ENCODE data around the gene BAHD1. TPM values are rescaled to one million over a fixed set of nuclear protein-coding genes. Genes with fewer than 3 reads are reported as not detected.

The BAHD1 gene
- total and polyA plus RNA-seq, 2 experiments from 2014 or later = 11.2 to 40.1 TPM

GRCh38 chr15:40464595-40465185, 23.9 kb downstream of the BAHD1 start (continued):
- TF ChIP-seq NANOG (IDR thresholded peaks at IDR 0.05; ENCODE audit: borderline replicate concordance) (no peak), JUNB (IDR thresholded peaks at IDR 0.05; ENCODE audit: unreplicated experiment) (no peak), ZNF331 (CRISPR knock-in tag; IDR thresholded peaks at IDR 0.05; ENCODE audit: low read depth) (no peak)
- TF ChIP-seq, protein P1, sequence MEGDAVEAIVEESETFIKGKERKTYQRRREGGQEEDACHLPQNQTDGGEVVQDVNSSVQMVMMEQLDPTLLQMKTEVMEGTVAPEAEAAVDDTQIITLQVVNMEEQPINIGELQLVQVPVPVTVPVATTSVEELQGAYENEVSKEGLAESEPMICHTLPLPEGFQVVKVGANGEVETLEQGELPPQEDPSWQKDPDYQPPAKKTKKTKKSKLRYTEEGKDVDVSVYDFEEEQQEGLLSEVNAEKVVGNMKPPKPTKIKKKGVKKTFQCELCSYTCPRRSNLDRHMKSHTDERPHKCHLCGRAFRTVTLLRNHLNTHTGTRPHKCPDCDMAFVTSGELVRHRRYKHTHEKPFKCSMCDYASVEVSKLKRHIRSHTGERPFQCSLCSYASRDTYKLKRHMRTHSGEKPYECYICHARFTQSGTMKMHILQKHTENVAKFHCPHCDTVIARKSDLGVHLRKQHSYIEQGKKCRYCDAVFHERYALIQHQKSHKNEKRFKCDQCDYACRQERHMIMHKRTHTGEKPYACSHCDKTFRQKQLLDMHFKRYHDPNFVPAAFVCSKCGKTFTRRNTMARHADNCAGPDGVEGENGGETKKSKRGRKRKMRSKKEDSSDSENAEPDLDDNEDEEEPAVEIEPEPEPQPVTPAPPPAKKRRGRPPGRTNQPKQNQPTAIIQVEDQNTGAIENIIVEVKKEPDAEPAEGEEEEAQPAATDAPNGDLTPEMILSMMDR (conservative IDR thresholded peaks at IDR 0.05; ENCODE audit: low read depth in 2 of 2) = no peak

- Mint-ChIP-seq H3K27me3 (ENCODE audit: insufficient read depth, low read depth, poor library complexity) (peaks cover 5% of the 10 kb centered on the region), H3K4me1 (peaks cover 13% of the 10 kb centered on the region), H3K4me3 (no peak overlapping the region), H3K9me3 (no peaks in the 10 kb centered on the region), H3K27ac (no peak overlapping the region), H3K36me3 (ENCODE audit: low read depth) (peaks cover 57% of the 10 kb centered on the region)
- no peak for ATAC-seq
- H3K27ac ChIP-seq (ENCODE audit: low read depth) = no peak overlapping the region
- H3K27me3 ChIP-seq (ENCODE audit: insufficient read depth) = no peaks in the 10 kb centered on the region
- peaks cover 8% of the 10 kb centered on the region for H3K4me1 ChIP-seq (ENCODE audit: insufficient read depth)
- no peak overlapping the region for H3K4me3 ChIP-seq
- DNase-seq (ENCODE audit: low spot score) = no peak
- peaks cover 8% of the 10 kb centered on the region; the same call in 1 of the 2 replicates for H3K79me2 ChIP-seq (replicated peaks; ENCODE audit: insufficient read depth)
- peaks cover 10% of the 10 kb centered on the region; the same call in 1 of the 2 replicates for H3K36me3 ChIP-seq (ENCODE audit: insufficient read depth)
- no peak overlapping the region for H2AFZ ChIP-seq
- no peaks in the 10 kb centered on the region for H3K9me2 ChIP-seq (ENCODE audit: insufficient read depth)
- no peak overlapping the region for H3K4me2 ChIP-seq
- peaks cover 20% of the 10 kb centered on the region for H3F3A ChIP-seq (replicated peaks; ENCODE audit: low read depth)
- H4K20me1 ChIP-seq (replicated peaks; ENCODE audit: insufficient read depth) = peaks cover 20% of the 10 kb centered on the region
- TF ChIP-seq POLR2AphosphoS5 (IDR thresholded peaks at IDR 0.05; ENCODE audit: low read depth) = no peak
- TF ChIP-seq, protein P2, sequence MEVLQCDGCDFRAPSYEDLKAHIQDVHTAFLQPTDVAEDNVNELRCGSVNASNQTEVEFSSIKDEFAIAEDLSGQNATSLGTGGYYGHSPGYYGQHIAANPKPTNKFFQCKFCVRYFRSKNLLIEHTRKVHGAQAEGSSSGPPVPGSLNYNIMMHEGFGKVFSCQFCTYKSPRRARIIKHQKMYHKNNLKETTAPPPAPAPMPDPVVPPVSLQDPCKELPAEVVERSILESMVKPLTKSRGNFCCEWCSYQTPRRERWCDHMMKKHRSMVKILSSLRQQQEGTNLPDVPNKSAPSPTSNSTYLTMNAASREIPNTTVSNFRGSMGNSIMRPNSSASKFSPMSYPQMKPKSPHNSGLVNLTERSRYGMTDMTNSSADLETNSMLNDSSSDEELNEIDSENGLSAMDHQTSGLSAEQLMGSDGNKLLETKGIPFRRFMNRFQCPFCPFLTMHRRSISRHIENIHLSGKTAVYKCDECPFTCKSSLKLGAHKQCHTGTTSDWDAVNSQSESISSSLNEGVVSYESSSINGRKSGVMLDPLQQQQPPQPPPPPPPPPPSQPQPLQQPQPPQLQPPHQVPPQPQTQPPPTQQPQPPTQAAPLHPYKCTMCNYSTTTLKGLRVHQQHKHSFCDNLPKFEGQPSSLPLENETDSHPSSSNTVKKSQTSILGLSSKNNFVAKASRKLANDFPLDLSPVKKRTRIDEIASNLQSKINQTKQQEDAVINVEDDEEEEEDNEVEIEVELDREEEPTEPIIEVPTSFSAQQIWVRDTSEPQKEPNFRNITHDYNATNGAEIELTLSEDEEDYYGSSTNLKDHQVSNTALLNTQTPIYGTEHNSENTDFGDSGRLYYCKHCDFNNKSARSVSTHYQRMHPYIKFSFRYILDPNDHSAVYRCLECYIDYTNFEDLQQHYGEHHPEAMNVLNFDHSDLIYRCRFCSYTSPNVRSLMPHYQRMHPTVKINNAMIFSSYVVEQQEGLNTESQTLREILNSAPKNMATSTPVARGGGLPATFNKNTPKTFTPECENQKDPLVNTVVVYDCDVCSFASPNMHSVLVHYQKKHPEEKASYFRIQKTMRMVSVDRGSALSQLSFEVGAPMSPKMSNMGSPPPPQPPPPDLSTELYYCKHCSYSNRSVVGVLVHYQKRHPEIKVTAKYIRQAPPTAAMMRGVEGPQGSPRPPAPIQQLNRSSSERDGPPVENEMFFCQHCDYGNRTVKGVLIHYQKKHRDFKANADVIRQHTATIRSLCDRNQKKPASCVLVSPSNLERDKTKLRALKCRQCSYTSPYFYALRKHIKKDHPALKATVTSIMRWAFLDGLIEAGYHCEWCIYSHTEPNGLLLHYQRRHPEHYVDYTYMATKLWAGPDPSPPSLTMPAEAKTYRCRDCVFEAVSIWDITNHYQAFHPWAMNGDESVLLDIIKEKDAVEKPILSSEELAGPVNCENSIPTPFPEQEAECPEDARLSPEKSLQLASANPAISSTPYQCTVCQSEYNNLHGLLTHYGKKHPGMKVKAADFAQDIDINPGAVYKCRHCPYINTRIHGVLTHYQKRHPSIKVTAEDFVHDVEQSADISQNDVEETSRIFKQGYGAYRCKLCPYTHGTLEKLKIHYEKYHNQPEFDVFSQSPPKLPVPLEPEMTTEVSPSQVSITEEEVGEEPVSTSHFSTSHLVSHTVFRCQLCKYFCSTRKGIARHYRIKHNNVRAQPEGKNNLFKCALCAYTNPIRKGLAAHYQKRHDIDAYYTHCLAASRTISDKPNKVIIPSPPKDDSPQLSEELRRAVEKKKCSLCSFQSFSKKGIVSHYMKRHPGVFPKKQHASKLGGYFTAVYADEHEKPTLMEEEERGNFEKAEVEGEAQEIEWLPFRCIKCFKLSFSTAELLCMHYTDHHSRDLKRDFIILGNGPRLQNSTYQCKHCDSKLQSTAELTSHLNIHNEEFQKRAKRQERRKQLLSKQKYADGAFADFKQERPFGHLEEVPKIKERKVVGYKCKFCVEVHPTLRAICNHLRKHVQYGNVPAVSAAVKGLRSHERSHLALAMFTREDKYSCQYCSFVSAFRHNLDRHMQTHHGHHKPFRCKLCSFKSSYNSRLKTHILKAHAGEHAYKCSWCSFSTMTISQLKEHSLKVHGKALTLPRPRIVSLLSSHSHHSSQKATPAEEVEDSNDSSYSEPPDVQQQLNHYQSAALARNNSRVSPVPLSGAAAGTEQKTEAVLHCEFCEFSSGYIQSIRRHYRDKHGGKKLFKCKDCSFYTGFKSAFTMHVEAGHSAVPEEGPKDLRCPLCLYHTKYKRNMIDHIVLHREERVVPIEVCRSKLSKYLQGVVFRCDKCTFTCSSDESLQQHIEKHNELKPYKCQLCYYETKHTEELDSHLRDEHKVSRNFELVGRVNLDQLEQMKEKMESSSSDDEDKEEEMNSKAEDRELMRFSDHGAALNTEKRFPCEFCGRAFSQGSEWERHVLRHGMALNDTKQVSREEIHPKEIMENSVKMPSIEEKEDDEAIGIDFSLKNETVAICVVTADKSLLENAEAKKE (CRISPR knock-in tag; IDR thresholded peaks at IDR 0.05) = no peak
- TF ChIP-seq, protein P3, sequence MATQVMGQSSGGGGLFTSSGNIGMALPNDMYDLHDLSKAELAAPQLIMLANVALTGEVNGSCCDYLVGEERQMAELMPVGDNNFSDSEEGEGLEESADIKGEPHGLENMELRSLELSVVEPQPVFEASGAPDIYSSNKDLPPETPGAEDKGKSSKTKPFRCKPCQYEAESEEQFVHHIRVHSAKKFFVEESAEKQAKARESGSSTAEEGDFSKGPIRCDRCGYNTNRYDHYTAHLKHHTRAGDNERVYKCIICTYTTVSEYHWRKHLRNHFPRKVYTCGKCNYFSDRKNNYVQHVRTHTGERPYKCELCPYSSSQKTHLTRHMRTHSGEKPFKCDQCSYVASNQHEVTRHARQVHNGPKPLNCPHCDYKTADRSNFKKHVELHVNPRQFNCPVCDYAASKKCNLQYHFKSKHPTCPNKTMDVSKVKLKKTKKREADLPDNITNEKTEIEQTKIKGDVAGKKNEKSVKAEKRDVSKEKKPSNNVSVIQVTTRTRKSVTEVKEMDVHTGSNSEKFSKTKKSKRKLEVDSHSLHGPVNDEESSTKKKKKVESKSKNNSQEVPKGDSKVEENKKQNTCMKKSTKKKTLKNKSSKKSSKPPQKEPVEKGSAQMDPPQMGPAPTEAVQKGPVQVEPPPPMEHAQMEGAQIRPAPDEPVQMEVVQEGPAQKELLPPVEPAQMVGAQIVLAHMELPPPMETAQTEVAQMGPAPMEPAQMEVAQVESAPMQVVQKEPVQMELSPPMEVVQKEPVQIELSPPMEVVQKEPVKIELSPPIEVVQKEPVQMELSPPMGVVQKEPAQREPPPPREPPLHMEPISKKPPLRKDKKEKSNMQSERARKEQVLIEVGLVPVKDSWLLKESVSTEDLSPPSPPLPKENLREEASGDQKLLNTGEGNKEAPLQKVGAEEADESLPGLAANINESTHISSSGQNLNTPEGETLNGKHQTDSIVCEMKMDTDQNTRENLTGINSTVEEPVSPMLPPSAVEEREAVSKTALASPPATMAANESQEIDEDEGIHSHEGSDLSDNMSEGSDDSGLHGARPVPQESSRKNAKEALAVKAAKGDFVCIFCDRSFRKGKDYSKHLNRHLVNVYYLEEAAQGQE (IDR thresholded peaks at IDR 0.05; ENCODE audit: unreplicated experiment) = no peak
- TF ChIP-seq EZH2phosphoT487 (IDR thresholded peaks at IDR 0.05; ENCODE audit: unreplicated experiment) = no peak
- TF ChIP-seq ETS1 (IDR thresholded peaks at IDR 0.05) = no peak
- no peak for TF ChIP-seq STAT1 (IDR thresholded peaks at IDR 0.05; ENCODE audit: unreplicated experiment)
- TF ChIP-seq ZNF114 (CRISPR knock-in tag; IDR thresholded peaks at IDR 0.05) = no peak
- no peak for TF ChIP-seq JUNB (IDR thresholded peaks at IDR 0.05; ENCODE audit: unreplicated experiment)
- no peak for TF ChIP-seq NANOG (IDR thresholded peaks at IDR 0.05; ENCODE audit: borderline replicate concordance)
- TF ChIP-seq ZNF331 (CRISPR knock-in tag; IDR thresholded peaks at IDR 0.05; ENCODE audit: low read depth) = no peak
- TF ChIP-seq EZH2 (IDR thresholded peaks at IDR 0.05; ENCODE audit: low read depth, unreplicated experiment) = no peak
These were observed 25.2 kb downstream of the BAHD1 start for GRCh38 chr15:40465939-40466338.

All from GM23338 (cell line).